Smooth muscle cell (in vitro differentiated cells): ENCODE measurements around the gene COL23A1. TPM values are rescaled to one million over a fixed set of nuclear protein-coding genes. Genes with fewer than 3 reads are reported as not detected.
"Not testable (repeated sequence)": the region's sequence is repeated elsewhere in the genome, so short reads cannot be mapped to it uniquely, and the experiment has no call there.

Experiments
- DNase-seq: peaks from one replicate; lab custom pipeline; 2025; ENCODE audit not compliant: unreplicated experiment; lab: John Stamatoyannopoulos, UW
- H2AFZ ChIP-seq: fragments of 200-600 bp; sonication (generic); 2 replicates; pipeline ENCODE4 v1.6.0; 2016; ENCODE audit warnings: antibody characterized with exemption, low read depth, mild to moderate bottlenecking
- H3F3A ChIP-seq: fragments of 200-600 bp; sonication (generic); 2 replicates; pipeline ENCODE4 v1.6.0; 2017; ENCODE audit warnings: antibody characterized with exemption, low read depth
- H3K27ac ChIP-seq: fragments of 200-600 bp; sonication (generic); 2 replicates; pipeline ENCODE4 v1.5.1; 2016; ENCODE audit warnings: low read depth, mild to moderate bottlenecking
- H3K27me3 ChIP-seq: fragments of 200-600 bp; sonication (generic); 2 replicates; pipeline ENCODE4 v1.6.1; 2016; ENCODE audit warnings: low read depth, mild to moderate bottlenecking
- H3K36me3 ChIP-seq: fragments of 200-600 bp; sonication (generic); 2 replicates; pipeline ENCODE4 v1.5.1; 2016; ENCODE audit warnings: low read depth
- H3K4me1 ChIP-seq: fragments of 200-600 bp; sonication (generic); 2 replicates; pipeline ENCODE4 v1.5.1; 2016; ENCODE audit warnings: low read depth
- H3K4me2 ChIP-seq: fragments of 200-600 bp; sonication (generic); 2 replicates; pipeline ENCODE4 v1.6.0; 2016; ENCODE audit warnings: mild to moderate bottlenecking
- H3K4me3 ChIP-seq: fragments of 200-600 bp; sonication (generic); 2 replicates; pipeline ENCODE4 v1.5.1; 2016; ENCODE audit warnings: mild to moderate bottlenecking
- H3K79me2 ChIP-seq: fragments of 200-600 bp; sonication (generic); 2 replicates; pipeline ENCODE4 v1.6.0; 2016; ENCODE audit warnings: low read depth, mild to moderate bottlenecking
- H3K9ac ChIP-seq: fragments of 200-600 bp; sonication (generic); 2 replicates; pipeline ENCODE4 v1.6.0; 2016; ENCODE audit warnings: low read depth
- H3K9me3 ChIP-seq: fragments of 200-600 bp; sonication (generic); replicated peaks from 2 replicates; pipeline ENCODE4 v1.5.1; 2016; ENCODE audit warnings: low read depth
- H4K20me1 ChIP-seq: fragments of 200-600 bp; sonication (generic); 2 replicates; pipeline ENCODE4 v1.6.0; 2016; ENCODE audit warnings: low read depth
- WGBS: methylation state at CpG from one replicate; pipeline ENCODE4 v1.1.7; 2016; ENCODE audit warnings: low lambda C conversion rate; 5-methylcytosine and 5-hydroxymethylcytosine counted together
- polyA plus RNA-seq: library from polyadenylated mRNA; unstranded; fragments of >200 nt; fragmentation: Nextera tagmentation; extraction: Ambion mirVana; gene quantifications from 2 replicates; pipeline ENCODE4 v1.2.1, GENCODE V29; 2016
- total RNA-seq: library from RNA; depleted of rRNA; stranded (reverse); fragments of >200 nt; gene quantifications from 2 replicates; pipeline ENCODE4 v1.2.3, GENCODE V29; 2014
- TF ChIP-seq, protein P1 (sequence below): fragments of 200-600 bp; sonication (generic); IDR thresholded peaks from 2 replicates; pipeline ENCODE4 v1.5.1; 2017; ENCODE audit warnings: borderline replicate concordance, mild to moderate bottlenecking, antibody characterized with exemption; ENCODE audit not compliant: insufficient read depth, poor library complexity, severe bottlenecking

Gene COL23A1
- total and polyA plus RNA-seq, 2 experiments from 2014 or later = 5.3 to 27.4 TPM

DNA sequence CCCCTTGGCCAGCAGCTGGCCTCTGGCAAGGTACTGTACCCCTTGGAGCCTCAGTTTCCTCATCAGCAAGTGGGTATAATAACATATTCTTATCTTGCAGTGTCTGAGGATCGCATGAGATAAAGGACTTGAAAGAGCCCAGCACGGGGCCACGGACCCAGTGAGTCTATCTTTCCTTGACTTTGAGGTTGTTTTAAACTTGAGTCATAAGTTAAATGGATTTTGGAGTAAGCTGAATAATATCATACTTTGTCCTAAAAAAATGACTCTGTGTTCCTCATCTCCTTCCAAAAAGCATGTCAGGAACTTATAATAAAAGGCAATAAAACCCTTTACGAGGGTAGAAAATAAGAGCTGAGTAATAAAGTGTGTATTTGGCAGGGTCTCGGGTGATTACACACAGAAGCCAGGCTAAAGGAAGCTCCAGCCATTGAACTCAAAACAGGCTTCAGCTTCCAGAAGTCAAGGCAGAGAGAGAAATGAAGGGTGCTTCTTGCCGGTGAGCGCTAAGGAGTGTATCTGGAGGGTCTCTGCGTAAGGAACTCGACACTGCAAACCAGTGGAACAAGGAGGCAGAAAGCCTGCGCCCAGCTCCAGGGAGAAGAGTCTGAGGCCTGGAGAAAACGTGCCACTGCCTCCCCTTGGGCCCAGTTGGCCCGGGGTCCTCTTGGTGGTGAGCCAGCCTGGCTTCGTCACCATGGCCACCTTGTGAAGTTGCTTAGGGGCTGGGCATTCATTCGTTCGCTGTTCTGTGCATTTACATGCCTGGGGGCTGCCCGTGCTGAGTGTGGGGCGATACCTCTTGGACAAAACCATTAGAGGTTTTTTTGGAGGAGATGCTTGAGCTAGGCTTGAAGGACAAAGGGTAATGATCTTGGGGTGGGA lies 285.2 kb downstream of the COL23A1 start:
- Histone ChIP-seq H3K9me3 (no peaks in the 10 kb centered on the region), H3K4me1 (peaks cover 7% of the 10 kb centered on the region), H3F3A (peaks cover 4% of the 10 kb centered on the region), H3K36me3 (no peaks in the 10 kb centered on the region), H3K4me2 (peak overlapping the region; percentile 10), H3K9ac (no peak overlapping the region), H3K79me2 (no peaks in the 10 kb centered on the region), H3K27ac (peak overlapping the region; percentile 14), H3K4me3 (no peak overlapping the region), H3K27me3 (no peaks in the 10 kb centered on the region), H2AFZ (no peak overlapping the region), H4K20me1 (no peaks in the 10 kb centered on the region)
- 71% methylated on average over 17 of the region's 17 CpGs for WGBS
- no peak for DNase-seq
- TF ChIP-seq, protein P1, sequence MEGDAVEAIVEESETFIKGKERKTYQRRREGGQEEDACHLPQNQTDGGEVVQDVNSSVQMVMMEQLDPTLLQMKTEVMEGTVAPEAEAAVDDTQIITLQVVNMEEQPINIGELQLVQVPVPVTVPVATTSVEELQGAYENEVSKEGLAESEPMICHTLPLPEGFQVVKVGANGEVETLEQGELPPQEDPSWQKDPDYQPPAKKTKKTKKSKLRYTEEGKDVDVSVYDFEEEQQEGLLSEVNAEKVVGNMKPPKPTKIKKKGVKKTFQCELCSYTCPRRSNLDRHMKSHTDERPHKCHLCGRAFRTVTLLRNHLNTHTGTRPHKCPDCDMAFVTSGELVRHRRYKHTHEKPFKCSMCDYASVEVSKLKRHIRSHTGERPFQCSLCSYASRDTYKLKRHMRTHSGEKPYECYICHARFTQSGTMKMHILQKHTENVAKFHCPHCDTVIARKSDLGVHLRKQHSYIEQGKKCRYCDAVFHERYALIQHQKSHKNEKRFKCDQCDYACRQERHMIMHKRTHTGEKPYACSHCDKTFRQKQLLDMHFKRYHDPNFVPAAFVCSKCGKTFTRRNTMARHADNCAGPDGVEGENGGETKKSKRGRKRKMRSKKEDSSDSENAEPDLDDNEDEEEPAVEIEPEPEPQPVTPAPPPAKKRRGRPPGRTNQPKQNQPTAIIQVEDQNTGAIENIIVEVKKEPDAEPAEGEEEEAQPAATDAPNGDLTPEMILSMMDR = no peak

DNA sequence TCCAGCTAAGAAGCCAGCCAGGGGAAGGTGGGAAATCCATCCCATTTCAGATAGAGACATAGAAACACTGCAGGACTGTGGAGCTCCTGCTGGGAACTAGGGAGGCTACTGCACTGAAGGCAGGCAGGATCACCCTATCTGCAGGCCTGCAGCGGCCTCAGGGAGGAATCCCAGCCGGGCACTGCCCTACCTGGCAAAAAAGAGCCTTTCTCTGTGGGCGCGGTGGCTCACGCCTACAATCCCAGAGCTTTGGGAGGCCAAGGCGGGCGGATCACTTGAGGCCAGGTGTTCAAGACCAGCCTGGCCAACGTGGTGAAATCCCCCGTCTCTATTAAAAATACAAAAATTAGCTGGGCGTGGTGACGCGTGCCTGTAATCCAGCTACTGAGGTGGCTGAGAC lies 286.2 kb downstream of the COL23A1 start:
- DNase-seq = no peak
- no peaks in the 10 kb centered on the region for H3K27me3 ChIP-seq
- H3K9me3 ChIP-seq = no peaks in the 10 kb centered on the region
- H2AFZ ChIP-seq = no peak overlapping the region
- no peak overlapping the region for H3K9ac ChIP-seq
- H3K4me3 ChIP-seq = no peak overlapping the region
- peaks cover 7% of the 10 kb centered on the region for H3K4me1 ChIP-seq
- no peaks in the 10 kb centered on the region for H3K79me2 ChIP-seq
- TF ChIP-seq, protein P1 = no peak
- WGBS = 89% methylated on average over 12 of the region's 12 CpGs
- no peak overlapping the region for H3K27ac ChIP-seq
- H3K4me2 ChIP-seq = no peak overlapping the region
- H3F3A ChIP-seq = peaks cover 4% of the 10 kb centered on the region
- H4K20me1 ChIP-seq = no peaks in the 10 kb centered on the region
- no peaks in the 10 kb centered on the region for H3K36me3 ChIP-seq

DNA sequence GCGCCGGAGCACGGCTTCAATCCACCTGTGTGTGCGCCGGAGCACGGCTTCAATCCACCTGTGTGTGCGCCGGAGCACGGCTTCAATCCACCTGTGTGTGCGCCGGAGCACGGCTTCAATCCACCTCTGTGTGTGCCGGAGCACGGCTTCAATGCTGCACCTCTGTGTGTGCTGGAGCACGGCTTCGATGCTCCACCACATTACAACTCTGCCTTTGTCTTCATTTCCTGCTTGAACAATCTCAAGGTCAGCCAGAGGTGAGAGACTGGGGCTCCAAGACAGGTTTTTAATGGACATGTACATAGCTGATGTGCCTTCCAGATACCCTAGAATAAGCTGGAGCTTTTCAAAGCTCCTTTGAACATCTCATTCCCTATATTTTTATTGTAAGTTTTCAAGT lies 287.9 kb downstream of the COL23A1 start:
- not testable (repeated sequence) for H2AFZ ChIP-seq, H3K79me2 ChIP-seq, H3K27ac ChIP-seq, H3K4me2 ChIP-seq, H3K27me3 ChIP-seq, H3K4me1 ChIP-seq, DNase-seq, H3K9ac ChIP-seq, H3F3A ChIP-seq, H3K4me3 ChIP-seq, H4K20me1 ChIP-seq, H3K36me3 ChIP-seq, H3K9me3 ChIP-seq
- WGBS = 91% methylated on average over 16 of the region's 16 CpGs

DNA sequence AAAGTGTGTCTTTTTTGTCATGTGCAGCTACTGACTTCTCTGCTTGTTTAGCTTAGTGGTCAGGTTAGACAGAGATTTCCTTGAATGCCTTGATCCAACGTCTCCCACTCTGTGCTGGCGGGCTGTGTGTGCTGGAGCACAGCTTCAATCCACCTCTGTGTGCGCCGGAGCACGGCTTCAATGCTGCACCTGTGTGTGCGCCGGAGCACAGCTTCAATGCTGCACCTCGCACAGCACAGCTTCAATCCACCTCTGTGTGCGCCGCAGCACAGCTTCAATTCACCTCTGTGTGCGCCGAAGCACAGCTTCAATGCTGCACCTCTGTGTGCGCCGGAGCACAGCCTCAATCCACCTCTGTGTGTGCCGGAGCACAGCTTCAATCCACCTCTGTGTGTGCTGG lies 288.6 kb downstream of the COL23A1 start:
- TF ChIP-seq, protein P1 = no peak
- H3F3A ChIP-seq = peaks cover 4% of the 10 kb centered on the region
- no peak overlapping the region for H3K9ac ChIP-seq
- DNase-seq = no peak
- H3K9me3 ChIP-seq = no peaks in the 10 kb centered on the region
- H2AFZ ChIP-seq = no peak overlapping the region
- WGBS = 99% methylated on average over 11 of the region's 15 CpGs
- no peaks in the 10 kb centered on the region for H3K79me2 ChIP-seq
- H3K36me3 ChIP-seq = no peaks in the 10 kb centered on the region
- no peaks in the 10 kb centered on the region for H4K20me1 ChIP-seq
- H3K27ac ChIP-seq = no peak overlapping the region
- H3K27me3 ChIP-seq = no peaks in the 10 kb centered on the region
- H3K4me2 ChIP-seq = no peak overlapping the region
- no peak overlapping the region for H3K4me3 ChIP-seq
- H3K4me1 ChIP-seq = no peaks in the 10 kb centered on the region
